HG02884 (cell line): ENCODE data around the gene PEPD.

ENCODE experiments used
- ATAC-seq: cut with Tn5 transposase; IDR thresholded peaks from one replicate; pipeline ENCODE4 v1.9.1; 2021; ENCODE audit warnings: mild to moderate bottlenecking, moderate library complexity; ENCODE audit not compliant: unreplicated experiment

The PEPD gene

GRCh38 chr19:33397536-33398360, 123.8 kb downstream of the PEPD start:
- ATAC-seq: no peak

- ATAC-seq: no peak
These were observed 124.7 kb downstream of the PEPD start for GRCh38 chr19:33396701-33397535.

GRCh38 chr19:33395561-33396550, 125.7 kb downstream of the PEPD start:
- no peak for ATAC-seq

GRCh38 chr19:33394723-33395560, 126.6 kb downstream of the PEPD start:
- no peak for ATAC-seq

- no peak for ATAC-seq
These were observed 127.4 kb downstream of the PEPD start for GRCh38 chr19:33394006-33394722.

GRCh38 chr19:33393286-33394005, 128.1 kb downstream of the PEPD start:
- ATAC-seq: no peak

- no peak for ATAC-seq
These were observed 129.0 kb downstream of the PEPD start for GRCh38 chr19:33392341-33393285.

GRCh38 chr19:33391631-33392249, 129.9 kb downstream of the PEPD start:
- ATAC-seq: no peak

GRCh38 chr19:33390908-33391630, 130.5 kb downstream of the PEPD start:
- no peak for ATAC-seq

GRCh38 chr19:33390101-33390907, 131.3 kb downstream of the PEPD start:
- ATAC-seq: no peak

GRCh38 chr19:33389421-33390100, 132.0 kb downstream of the PEPD start:
- no peak for ATAC-seq

- no peak for ATAC-seq
These were observed 132.7 kb downstream of the PEPD start for GRCh38 chr19:33388725-33389420.

- ATAC-seq: no peak
These were observed 133.3 kb downstream of the PEPD start for GRCh38 chr19:33388231-33388724.
